ENCODE results near the gene U2SURP.

Gene U2SURP

GRCh38 chr3:142990721-142991120 is 10.6 kb upstream of the U2SURP start:
- no peak overlapping the region for H3K9ac ChIP-seq (ENCODE audit: low read length)
- no peak overlapping the region for H3K4me3 ChIP-seq (ENCODE audit: low read length)
- H3K9me2 ChIP-seq (replicated peaks; ENCODE audit: insufficient read depth, low read length): no peaks in the 10 kb centered on the region
- H2AFZ ChIP-seq (ENCODE audit: low read length): no peak overlapping the region
- peaks cover 12% of the 10 kb centered on the region for H3K4me1 ChIP-seq (ENCODE audit: low read length)
- no peaks in the 10 kb centered on the region for H3K9me3 ChIP-seq (replicated peaks; ENCODE audit: insufficient read depth, low read length)
- no peak for DNase-seq
- no peak overlapping the region for H3K27ac ChIP-seq (ENCODE audit: low read length)
- TF ChIP-seq EZH2phosphoT487 (IDR thresholded peaks at IDR 0.05; ENCODE audit: low read length) (no peak), CTCF (IDR thresholded peaks at IDR 0.05; ENCODE audit: low read length) (no peak), EZH2 (optimal IDR thresholded peaks at IDR 0.05; ENCODE audit: low read depth, low read length) (no peak)
- no peaks in the 10 kb centered on the region for H4K20me1 ChIP-seq (ENCODE audit: insufficient read depth, low read length)
- no peaks in the 10 kb centered on the region for H3K27me3 ChIP-seq (replicated peaks; ENCODE audit: insufficient read depth, low read length)
- no peaks in the 10 kb centered on the region for H3K79me2 ChIP-seq (ENCODE audit: low read length)
- no peak overlapping the region for H3K4me2 ChIP-seq (ENCODE audit: low read depth, low read length)
- H3K36me3 ChIP-seq (replicated peaks; ENCODE audit: insufficient read depth, low read length): no peaks in the 10 kb centered on the region
- peaks cover 11% of the 10 kb centered on the region for H3F3A ChIP-seq (ENCODE audit: insufficient read depth, low read length)

GRCh38 chr3:142992323-142992722 is 9.0 kb upstream of the U2SURP start:
- H3F3A ChIP-seq (ENCODE audit: insufficient read depth, low read length): peaks cover 9% of the 10 kb centered on the region

GRCh38 chr3:142993958-142994442 is 7.4 kb upstream of the U2SURP start:
- Histone ChIP-seq H4K20me1 (ENCODE audit: insufficient read depth, low read length) (no peaks in the 10 kb centered on the region), H2AFZ (ENCODE audit: low read length) (no peak overlapping the region), H3K4me3 (ENCODE audit: low read length) (no peak overlapping the region), H3K9me3 (replicated peaks; ENCODE audit: insufficient read depth, low read length) (no peaks in the 10 kb centered on the region), H3K4me1 (ENCODE audit: low read length) (no peaks in the 10 kb centered on the region), H3F3A (ENCODE audit: insufficient read depth, low read length) (no peaks in the 10 kb centered on the region), H3K9ac (ENCODE audit: low read length) (no peak overlapping the region), H3K79me2 (ENCODE audit: low read length) (no peaks in the 10 kb centered on the region), H3K36me3 (replicated peaks; ENCODE audit: insufficient read depth, low read length) (no peaks in the 10 kb centered on the region), H3K4me2 (ENCODE audit: low read depth, low read length) (no peak overlapping the region), H3K27me3 (replicated peaks; ENCODE audit: insufficient read depth, low read length) (no peaks in the 10 kb centered on the region), H3K9me2 (replicated peaks; ENCODE audit: insufficient read depth, low read length) (no peaks in the 10 kb centered on the region), H3K27ac (ENCODE audit: low read length) (no peak overlapping the region)
- TF ChIP-seq CTCF (IDR thresholded peaks at IDR 0.05; ENCODE audit: low read length) (peak; percentile 75), EZH2phosphoT487 (IDR thresholded peaks at IDR 0.05; ENCODE audit: low read length) (no peak)
- DNase-seq: peak; percentile 70

More at GRCh38 chr3:142992323-142992722, 9.0 kb upstream of the U2SURP start:
- H3K4me3 ChIP-seq (ENCODE audit: low read length): no peak overlapping the region
- H3K4me1 ChIP-seq (ENCODE audit: low read length): peaks cover 10% of the 10 kb centered on the region
- TF ChIP-seq EZH2phosphoT487 (IDR thresholded peaks at IDR 0.05; ENCODE audit: low read length) (no peak), EZH2 (optimal IDR thresholded peaks at IDR 0.05; ENCODE audit: low read depth, low read length) (no peak), CTCF (IDR thresholded peaks at IDR 0.05; ENCODE audit: low read length) (no peak)
- no peaks in the 10 kb centered on the region for H4K20me1 ChIP-seq (ENCODE audit: insufficient read depth, low read length)
- no peak overlapping the region for H3K4me2 ChIP-seq (ENCODE audit: low read depth, low read length)
- H3K9me3 ChIP-seq (replicated peaks; ENCODE audit: insufficient read depth, low read length): no peaks in the 10 kb centered on the region
- H3K9ac ChIP-seq (ENCODE audit: low read length): no peak overlapping the region
- no peak for DNase-seq
- no peaks in the 10 kb centered on the region for H3K27me3 ChIP-seq (replicated peaks; ENCODE audit: insufficient read depth, low read length)
- H2AFZ ChIP-seq (ENCODE audit: low read length): no peak overlapping the region
- H3K9me2 ChIP-seq (replicated peaks; ENCODE audit: insufficient read depth, low read length): no peaks in the 10 kb centered on the region
- no peak overlapping the region for H3K27ac ChIP-seq (ENCODE audit: low read length)
- no peaks in the 10 kb centered on the region for H3K79me2 ChIP-seq (ENCODE audit: low read length)
- H3K36me3 ChIP-seq (replicated peaks; ENCODE audit: insufficient read depth, low read length): no peaks in the 10 kb centered on the region

All from MM.1S (cell line).